Measurements from ENCODE around the gene FAM131B.
"Not testable (repeated sequence)": the region's sequence is repeated elsewhere in the genome, so short reads cannot be mapped to it uniquely, and the experiment has no call there.

FAM131B gene

GRCh38 chr7:143394777-143395176, 32.3 kb upstream of the FAM131B start:
- Histone ChIP-seq H3K9me3 (ENCODE audit: control insufficient read depth, low read length) (no peaks in the 10 kb centered on the region), H3K4me1 (ENCODE audit: control insufficient read depth, insufficient read depth, low read length, poor library complexity, severe bottlenecking) (no peaks in the 10 kb centered on the region), H3K27ac (ENCODE audit: insufficient read depth, low read length, poor library complexity, severe bottlenecking) (no peak overlapping the region), H3K36me3 (ENCODE audit: control insufficient read depth, insufficient read depth, low read length) (peaks cover 78% of the 10 kb centered on the region), H3K4me3 (ENCODE audit: insufficient read depth, low read depth, low read length, poor library complexity, severe bottlenecking) (no peak overlapping the region), H3K27me3 (replicated peaks; ENCODE audit: control insufficient read depth, insufficient read depth, low read length, poor library complexity, severe bottlenecking) (no peaks in the 10 kb centered on the region)
- DNase-seq: no peak

- no peaks in the 10 kb centered on the region for H3K4me1 ChIP-seq (ENCODE audit: control insufficient read depth, insufficient read depth, low read length, poor library complexity, severe bottlenecking)
- no peak overlapping the region for H3K4me3 ChIP-seq (ENCODE audit: insufficient read depth, low read depth, low read length, poor library complexity, severe bottlenecking)
- no peak for DNase-seq
- no peaks in the 10 kb centered on the region for H3K9me3 ChIP-seq (ENCODE audit: control insufficient read depth, low read length)
- peaks cover 77% of the 10 kb centered on the region for H3K36me3 ChIP-seq (ENCODE audit: control insufficient read depth, insufficient read depth, low read length)
- H3K27me3 ChIP-seq (replicated peaks; ENCODE audit: control insufficient read depth, insufficient read depth, low read length, poor library complexity, severe bottlenecking): no peaks in the 10 kb centered on the region
- H3K27ac ChIP-seq (ENCODE audit: insufficient read depth, low read length, poor library complexity, severe bottlenecking): no peak overlapping the region
Observed at GRCh38 chr7:143394068-143394467, 31.6 kb upstream of the FAM131B start.

GRCh38 chr7:143393267-143394041, 30.9 kb upstream of the FAM131B start:
- H3K4me1 ChIP-seq (ENCODE audit: control insufficient read depth, insufficient read depth, low read length, poor library complexity, severe bottlenecking): no peaks in the 10 kb centered on the region
- H3K36me3 ChIP-seq (ENCODE audit: control insufficient read depth, insufficient read depth, low read length): peaks cover 78% of the 10 kb centered on the region
- no peak for DNase-seq

GRCh38 chr7:143392875-143393266, 30.4 kb upstream of the FAM131B start:
- no peaks in the 10 kb centered on the region for H3K4me1 ChIP-seq (ENCODE audit: control insufficient read depth, insufficient read depth, low read length, poor library complexity, severe bottlenecking)
- peaks cover 82% of the 10 kb centered on the region for H3K36me3 ChIP-seq (ENCODE audit: control insufficient read depth, insufficient read depth, low read length)

More at GRCh38 chr7:143393267-143394041, 30.9 kb upstream of the FAM131B start:
- Histone ChIP-seq H3K9me3 (ENCODE audit: control insufficient read depth, low read length) (no peaks in the 10 kb centered on the region), H3K27me3 (replicated peaks; ENCODE audit: control insufficient read depth, insufficient read depth, low read length, poor library complexity, severe bottlenecking) (no peaks in the 10 kb centered on the region), H3K4me3 (ENCODE audit: insufficient read depth, low read depth, low read length, poor library complexity, severe bottlenecking) (no peak overlapping the region), H3K27ac (ENCODE audit: insufficient read depth, low read length, poor library complexity, severe bottlenecking) (no peak overlapping the region)

GRCh38 chr7:143392427-143392826, 29.9 kb upstream of the FAM131B start:
- H3K4me1 ChIP-seq (ENCODE audit: control insufficient read depth, insufficient read depth, low read length, poor library complexity, severe bottlenecking); H3K27ac ChIP-seq (ENCODE audit: insufficient read depth, low read length, poor library complexity, severe bottlenecking); DNase-seq; H3K27me3 ChIP-seq (replicated peaks; ENCODE audit: control insufficient read depth, insufficient read depth, low read length, poor library complexity, severe bottlenecking); H3K9me3 ChIP-seq (ENCODE audit: control insufficient read depth, low read length); H3K4me3 ChIP-seq (ENCODE audit: insufficient read depth, low read depth, low read length, poor library complexity, severe bottlenecking): not testable (repeated sequence)
- H3K36me3 ChIP-seq (ENCODE audit: control insufficient read depth, insufficient read depth, low read length): peaks cover 82% of the 10 kb centered on the region

More at GRCh38 chr7:143392875-143393266, 30.4 kb upstream of the FAM131B start:
- no peaks in the 10 kb centered on the region for H3K27me3 ChIP-seq (replicated peaks; ENCODE audit: control insufficient read depth, insufficient read depth, low read length, poor library complexity, severe bottlenecking)
- DNase-seq: no peak
- no peaks in the 10 kb centered on the region for H3K9me3 ChIP-seq (ENCODE audit: control insufficient read depth, low read length)
- no peak overlapping the region for H3K4me3 ChIP-seq (ENCODE audit: insufficient read depth, low read depth, low read length, poor library complexity, severe bottlenecking)
- H3K27ac ChIP-seq (ENCODE audit: insufficient read depth, low read length, poor library complexity, severe bottlenecking): no peak overlapping the region

- peaks cover 2% of the 10 kb centered on the region for H3K4me1 ChIP-seq (ENCODE audit: control insufficient read depth, insufficient read depth, low read length, poor library complexity, severe bottlenecking)
- no peak overlapping the region for H3K4me3 ChIP-seq (ENCODE audit: insufficient read depth, low read depth, low read length, poor library complexity, severe bottlenecking)
- no peak overlapping the region for H3K27ac ChIP-seq (ENCODE audit: insufficient read depth, low read length, poor library complexity, severe bottlenecking)
- no peaks in the 10 kb centered on the region for H3K9me3 ChIP-seq (ENCODE audit: control insufficient read depth, low read length)
- no peak for DNase-seq
- peaks cover 80% of the 10 kb centered on the region for H3K36me3 ChIP-seq (ENCODE audit: control insufficient read depth, insufficient read depth, low read length)
- H3K27me3 ChIP-seq (replicated peaks; ENCODE audit: control insufficient read depth, insufficient read depth, low read length, poor library complexity, severe bottlenecking): no peaks in the 10 kb centered on the region
Observed at GRCh38 chr7:143391462-143392404, 29.2 kb upstream of the FAM131B start.

- H3K36me3 ChIP-seq (ENCODE audit: control insufficient read depth, insufficient read depth, low read length): peaks cover 73% of the 10 kb centered on the region
- H3K4me1 ChIP-seq (ENCODE audit: control insufficient read depth, insufficient read depth, low read length, poor library complexity, severe bottlenecking): peaks cover 11% of the 10 kb centered on the region
- no peaks in the 10 kb centered on the region for H3K9me3 ChIP-seq (ENCODE audit: control insufficient read depth, low read length)
- no peaks in the 10 kb centered on the region for H3K27me3 ChIP-seq (replicated peaks; ENCODE audit: control insufficient read depth, insufficient read depth, low read length, poor library complexity, severe bottlenecking)
- no peak for DNase-seq
- no peak overlapping the region for H3K4me3 ChIP-seq (ENCODE audit: insufficient read depth, low read depth, low read length, poor library complexity, severe bottlenecking)
- no peak overlapping the region for H3K27ac ChIP-seq (ENCODE audit: insufficient read depth, low read length, poor library complexity, severe bottlenecking)
Observed at GRCh38 chr7:143390773-143391317, 28.3 kb upstream of the FAM131B start.

GRCh38 chr7:143390104-143390772, 27.7 kb upstream of the FAM131B start:
- Histone ChIP-seq H3K36me3 (ENCODE audit: control insufficient read depth, insufficient read depth, low read length) (peaks cover 67% of the 10 kb centered on the region), H3K27ac (ENCODE audit: insufficient read depth, low read length, poor library complexity, severe bottlenecking) (no peak overlapping the region)

GRCh38 chr7:143389316-143390103, 27.0 kb upstream of the FAM131B start:
- no peak overlapping the region for H3K4me3 ChIP-seq (ENCODE audit: insufficient read depth, low read depth, low read length, poor library complexity, severe bottlenecking)
- no peak for DNase-seq
- no peaks in the 10 kb centered on the region for H3K27me3 ChIP-seq (replicated peaks; ENCODE audit: control insufficient read depth, insufficient read depth, low read length, poor library complexity, severe bottlenecking)
- peaks cover 24% of the 10 kb centered on the region for H3K4me1 ChIP-seq (ENCODE audit: control insufficient read depth, insufficient read depth, low read length, poor library complexity, severe bottlenecking)
- peaks cover 63% of the 10 kb centered on the region for H3K36me3 ChIP-seq (ENCODE audit: control insufficient read depth, insufficient read depth, low read length)
- no peak overlapping the region for H3K27ac ChIP-seq (ENCODE audit: insufficient read depth, low read length, poor library complexity, severe bottlenecking)
- H3K9me3 ChIP-seq (ENCODE audit: control insufficient read depth, low read length): no peaks in the 10 kb centered on the region

More at GRCh38 chr7:143390104-143390772, 27.7 kb upstream of the FAM131B start:
- Histone ChIP-seq H3K4me1 (ENCODE audit: control insufficient read depth, insufficient read depth, low read length, poor library complexity, severe bottlenecking) (peaks cover 17% of the 10 kb centered on the region), H3K4me3 (ENCODE audit: insufficient read depth, low read depth, low read length, poor library complexity, severe bottlenecking) (no peak overlapping the region), H3K9me3 (ENCODE audit: control insufficient read depth, low read length) (no peaks in the 10 kb centered on the region), H3K27me3 (replicated peaks; ENCODE audit: control insufficient read depth, insufficient read depth, low read length, poor library complexity, severe bottlenecking) (no peaks in the 10 kb centered on the region)
- DNase-seq: no peak
